ENCODE data around the gene FOXO1. TPM values are rescaled to one million over a fixed set of nuclear protein-coding genes. Genes with fewer than 3 reads are reported as not detected.
A peak's percentile ranks its signal among the peaks of the same experiment; 100 is the strongest.

Gene FOXO1
- total and polyA plus RNA-seq, 9 of the 15 experiments (the other 6 are each of a cell fraction or from before 2014, with no cell fraction given): 0.04 to 0.73 (median 0.20) TPM

- TF ChIP-seq ZNF561 (CRISPR knock-in tag; conservative IDR thresholded peaks at IDR 0.05): no peak
- TF ChIP-seq SAFB (IDR thresholded peaks at IDR 0.05; ENCODE audit: borderline replicate concordance, low read depth, low read length): no peak
- no peak for TF ChIP-seq DLX4 (CRISPR knock-in tag; IDR thresholded peaks at IDR 0.05)
- TF ChIP-seq TCF7L2 (IDR thresholded peaks at IDR 0.05; ENCODE audit: low read depth, low read length): no peak
- TF ChIP-seq ZNF740 (CRISPR knock-in tag; IDR thresholded peaks at IDR 0.05): no peak
- no peak for TF ChIP-seq ZNF740 (tag; IDR thresholded peaks at IDR 0.05)
- no peak for TF ChIP-seq PHF8 (IDR thresholded peaks at IDR 0.05; ENCODE audit: borderline replicate concordance, low read length)
- TF ChIP-seq BRCA1 (IDR thresholded peaks at IDR 0.05): no peak
- TF ChIP-seq BRCA1 (CRISPR knock-in tag; IDR thresholded peaks at IDR 0.05): no peak
- no peak for TF ChIP-seq ZFP91 (CRISPR knock-in tag; IDR thresholded peaks at IDR 0.05)
- TF ChIP-seq ZNF41 (CRISPR knock-in tag; conservative IDR thresholded peaks at IDR 0.05): no peak
- 0 out of 2 replicates have a peak, but pooled peaks have one; percentile 17 for TF ChIP-seq SMARCA4 (IDR thresholded peaks at IDR 0.05)
- peak; percentile 87 for TF ChIP-seq CBFA2T3 (IDR thresholded peaks at IDR 0.05)
- 0 out of 2 replicates have a peak, but pooled peaks have one; percentile 31 for TF ChIP-seq SMAD4 (CRISPR knock-in tag; conservative IDR thresholded peaks at IDR 0.05)
- peak in 1 of 2 experiments; percentile 59; a peak in 1 of 4 replicates for TF ChIP-seq TBL1XR1 (IDR thresholded peaks at IDR 0.05; ENCODE audit: low read length in 2 of 2)
- no peak for TF ChIP-seq KAT8 (IDR thresholded peaks at IDR 0.05; ENCODE audit: low read depth)
- TF ChIP-seq FOXM1 (IDR thresholded peaks at IDR 0.05; ENCODE audit: low read depth): peak; percentile 23; the same call in 1 of the 2 replicates
- no peak for TF ChIP-seq FOXM1 (CRISPR knock-in tag; IDR thresholded peaks at IDR 0.05; ENCODE audit: low read depth)
- no peak for TF ChIP-seq MXD1 (CRISPR knock-in tag; IDR thresholded peaks at IDR 0.05; ENCODE audit: borderline replicate concordance, poor library complexity, severe bottlenecking)
- TF ChIP-seq PYGO2 (tag; IDR thresholded peaks at IDR 0.05): peak; percentile 50; the same call in 1 of the 2 replicates
- TF ChIP-seq PURB (CRISPR knock-in tag; IDR thresholded peaks at IDR 0.05; ENCODE audit: low read depth): no peak
- TF ChIP-seq SMC3 (conservative IDR thresholded peaks at IDR 0.05; ENCODE audit: insufficient read depth, low read depth, low read length): no peak
- TF ChIP-seq PRMT5 (CRISPR knock-in tag; IDR thresholded peaks at IDR 0.05): no peak
- no peak for TF ChIP-seq ZEB2 (IDR thresholded peaks at IDR 0.05)
- TF ChIP-seq ZNF644 (tag; IDR thresholded peaks at IDR 0.05; ENCODE audit: low read depth): no peak
- TF ChIP-seq CREB1 (IDR thresholded peaks at IDR 0.05): no peak
- no peak for TF ChIP-seq CREB1 (CRISPR knock-in tag; IDR thresholded peaks at IDR 0.05)
- no peak for TF ChIP-seq SRSF3 (IDR thresholded peaks at IDR 0.05; ENCODE audit: insufficient read depth, low read length)
These were observed 15.1 kb upstream of the FOXO1 start (continued) for GRCh38 chr13:40681341-40682146.
